SK-MEL-5 (cell line): ENCODE data around the gene CCNJL. TPM values are rescaled to one million over a fixed set of nuclear protein-coding genes. Genes with fewer than 3 reads are reported as not detected.
A peak's percentile ranks its signal among the peaks of the same experiment; 100 is the strongest.

Experiments
- DNase-seq: peaks from one replicate; pipeline ENCODE4 v3.0.0-alpha.2; 2016; ENCODE audit warnings: low read depth, low spot score
- in situ Hi-C: cut with HindIII; loops from 2 replicates; pipeline ENCODE4 v1.10.0; 2016; ENCODE audit warnings: low sequenced_read_pairs, high pct_unique_total_duplicates, low pct_unique_long_range_greater_than_20kb
- total RNA-seq: library from RNA; depleted of rRNA; stranded (reverse); fragments of >200 nt; shearing (Covaris generic); gene quantifications from 2 replicates; pipeline ENCODE4 v1.2.3, GENCODE V29; 2014

The CCNJL gene
- total RNA-seq, 1 experiment from 2014 or later: 3.2 TPM

DNA sequence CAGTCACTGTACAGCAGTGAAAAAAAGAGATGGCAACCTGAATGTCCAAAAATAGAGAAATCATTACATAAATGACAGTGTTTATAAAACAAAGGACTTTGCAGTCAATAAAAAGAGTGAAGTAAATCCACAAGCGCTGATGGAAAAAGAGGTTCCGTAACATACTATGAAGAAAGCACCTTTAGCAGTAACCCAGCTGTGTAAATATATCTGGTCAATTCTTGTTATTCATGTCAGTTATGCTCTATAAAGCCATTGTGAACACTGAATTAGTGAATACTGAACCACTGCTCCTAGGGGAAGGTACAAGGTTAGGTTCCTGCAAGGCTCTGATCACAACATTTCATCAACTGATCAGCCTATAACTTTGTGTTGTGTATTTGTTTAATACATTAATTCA lies 39.5 kb downstream of the CCNJL start:
- in situ Hi-C loops: no loop called here
- DNase-seq: no peak

DNA sequence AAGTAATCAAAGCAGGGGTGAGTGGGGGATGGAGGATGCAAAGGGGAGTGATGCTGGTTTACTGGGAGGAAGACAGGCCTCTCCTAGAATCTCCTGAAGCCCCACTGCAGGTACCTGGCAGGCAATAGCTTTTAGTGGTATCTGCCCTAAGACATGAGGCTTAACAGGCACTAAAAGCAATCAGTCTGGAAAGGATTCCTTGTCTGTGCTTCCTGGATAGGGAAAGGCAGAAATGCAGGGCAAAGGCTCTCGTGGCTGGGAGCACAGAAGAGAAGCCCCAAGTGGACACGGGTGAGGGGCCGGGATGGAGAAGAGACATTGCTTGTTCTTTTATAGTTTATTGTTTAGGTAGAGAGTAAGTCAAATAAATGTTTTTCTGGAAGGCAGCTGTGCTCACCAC lies 40.1 kb downstream of the CCNJL start:
- in situ Hi-C loops: no loop called here
- DNase-seq: no peak

DNA sequence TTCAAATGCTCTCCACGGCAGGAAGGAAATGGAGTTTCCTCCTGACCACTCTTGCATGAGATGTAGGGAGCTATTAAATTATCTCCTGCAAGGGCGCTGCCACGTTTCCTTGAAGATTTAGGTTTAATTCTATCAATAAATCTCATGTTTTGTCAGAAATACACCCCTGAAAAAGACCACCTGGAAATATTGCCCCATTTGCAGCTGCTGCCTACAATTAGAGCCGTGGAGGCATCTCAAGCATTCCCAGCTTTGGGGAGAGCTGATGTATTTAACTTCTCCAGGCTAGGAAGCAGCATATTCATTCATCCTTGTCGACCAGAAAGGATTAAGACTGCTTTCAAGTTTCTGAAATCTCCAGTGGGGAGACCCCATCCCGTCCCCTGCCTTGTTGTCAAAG lies 40.5 kb downstream of the CCNJL start:
- no peak for DNase-seq
- in situ Hi-C loops: no loop called here

DNA sequence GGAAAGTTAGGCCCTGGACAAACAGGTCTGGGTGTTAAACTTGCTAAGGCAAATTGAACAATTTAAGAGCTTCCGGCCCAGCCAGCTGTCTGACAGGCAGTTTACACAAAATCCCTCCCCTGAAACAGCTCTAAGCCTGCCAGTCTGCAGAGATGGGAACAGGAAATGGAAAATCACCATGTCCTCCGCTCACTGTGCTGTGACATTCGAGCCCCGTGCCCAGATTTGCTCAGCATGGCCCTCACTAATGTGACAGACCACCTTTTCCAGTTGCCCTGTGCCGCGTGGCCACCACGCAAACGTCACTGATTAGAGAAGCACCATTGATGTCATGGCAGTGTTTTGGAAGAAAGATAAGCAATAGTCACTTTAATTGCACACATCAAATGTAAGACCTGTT lies 41.0 kb downstream of the CCNJL start:
- in situ Hi-C loops: no loop called here
- DNase-seq: no peak

DNA sequence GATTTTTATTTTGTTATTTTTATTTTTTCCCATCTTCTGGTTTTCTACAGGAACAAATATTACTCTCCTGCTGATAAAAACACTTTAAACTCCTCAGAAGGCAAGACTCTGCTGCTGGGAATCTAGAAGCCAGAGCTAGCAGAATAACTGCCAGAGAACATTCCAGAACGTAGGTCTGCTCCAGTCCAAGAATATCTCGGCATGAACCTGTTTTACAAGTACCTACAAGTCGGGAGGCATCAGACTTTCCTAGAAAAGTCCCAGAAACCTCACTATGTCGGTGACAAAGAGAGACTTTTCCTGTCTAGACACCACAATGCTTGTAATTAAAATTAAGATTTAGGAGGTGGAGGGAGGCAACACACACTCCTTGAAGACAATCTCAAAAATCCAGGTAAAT lies 41.7 kb downstream of the CCNJL start:
- DNase-seq: no peak
- in situ Hi-C loops: no loop called here

DNA sequence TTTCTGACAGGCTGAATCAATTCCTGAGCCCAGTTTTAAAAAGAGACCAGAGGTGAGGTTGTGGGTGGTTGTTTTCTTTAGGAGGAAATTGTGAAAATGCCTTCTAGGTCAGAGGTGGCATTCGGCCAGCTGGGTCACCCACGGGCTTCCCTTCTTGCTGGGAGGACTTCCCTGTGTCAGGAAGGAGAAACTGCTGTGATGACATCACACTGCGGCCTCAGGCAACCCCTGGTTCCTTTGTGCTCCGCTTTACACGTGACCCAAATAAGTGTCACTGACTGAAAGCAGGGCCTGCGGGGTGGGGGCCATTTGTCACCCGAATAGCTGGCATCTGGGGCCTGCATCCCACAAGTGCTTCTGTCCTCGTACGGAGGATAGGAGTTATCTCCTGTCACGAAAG lies 43.3 kb downstream of the CCNJL start:
- in situ Hi-C loops: no loop called here

DNA sequence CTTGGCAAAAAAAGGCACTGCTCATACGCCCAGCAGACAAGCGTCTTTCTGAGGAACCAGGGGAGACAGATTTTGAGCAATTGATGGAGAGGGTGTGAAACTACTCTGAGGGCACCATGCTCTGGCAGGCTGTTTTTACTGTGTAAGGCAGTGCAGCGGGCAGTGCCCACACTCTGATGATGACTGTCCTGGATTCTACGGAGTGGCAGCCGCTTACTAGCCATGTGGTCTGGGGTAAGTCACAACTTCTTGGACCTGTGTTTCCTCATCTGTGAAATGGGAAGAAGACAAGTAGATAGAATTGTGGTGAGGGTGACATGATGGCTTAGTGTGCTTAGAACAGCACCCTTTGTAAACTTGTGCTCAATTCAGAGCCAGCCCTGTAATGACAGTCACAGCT lies 44.2 kb downstream of the CCNJL start:
- in situ Hi-C loops: no loop called here

More for the DNA sequence above, 43.3 kb downstream of the CCNJL start:
- DNase-seq: peak; percentile 2

DNA sequence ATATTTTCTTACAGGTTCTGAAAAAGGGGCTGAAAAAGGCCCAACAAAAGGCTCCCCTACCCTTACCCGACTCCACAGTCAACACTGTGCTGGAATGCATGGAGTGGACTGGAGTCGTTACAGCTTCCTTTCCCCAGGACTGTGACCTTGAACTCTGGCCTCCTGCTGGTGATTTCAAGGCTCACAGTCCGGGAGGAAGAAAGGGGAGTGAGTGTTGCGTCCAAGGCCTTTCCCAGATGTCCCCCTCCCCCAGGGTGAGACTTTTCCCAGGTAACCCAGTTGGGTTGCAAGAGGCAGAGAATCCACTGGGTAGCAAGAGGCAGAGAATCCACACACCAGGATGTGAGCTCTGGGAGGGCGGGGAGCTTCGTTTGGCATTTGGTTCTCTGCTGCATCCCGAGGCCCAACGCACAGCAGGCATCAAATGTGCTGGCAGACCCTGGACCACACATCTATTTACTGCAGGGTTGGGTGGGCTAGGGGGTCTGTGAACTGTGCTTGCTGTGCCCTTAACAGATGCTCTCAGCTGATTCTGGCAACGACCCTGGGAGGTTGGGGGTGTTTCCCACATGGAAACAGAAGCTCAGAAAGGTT lies 45.5 kb downstream of the CCNJL start:
- in situ Hi-C loops: no loop called here
- peak; percentile 14 for DNase-seq

More for the DNA sequence above, 44.2 kb downstream of the CCNJL start:
- no peak for DNase-seq

DNA sequence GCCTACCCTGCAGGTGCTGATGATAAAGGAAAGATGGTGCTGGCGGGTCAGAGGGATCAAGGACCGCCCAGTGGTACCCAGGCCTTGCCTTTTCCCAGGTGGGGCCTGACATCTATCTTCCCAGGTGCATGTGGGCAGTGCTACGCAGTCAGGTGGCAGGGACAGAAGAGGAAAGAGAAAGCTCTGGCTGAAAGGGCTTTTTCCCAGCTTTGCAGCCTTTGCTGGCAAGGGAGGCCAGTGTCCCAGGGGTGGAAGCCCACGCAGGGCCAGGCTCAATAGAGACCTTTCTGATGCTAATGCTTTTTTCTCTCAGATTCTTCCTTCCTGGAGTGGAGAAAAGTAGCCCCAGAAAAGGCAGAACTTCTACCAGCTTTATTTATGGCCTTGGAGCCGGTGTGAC lies 46.3 kb downstream of the CCNJL start:
- in situ Hi-C loops: no loop called here
- no peak for DNase-seq

DNA sequence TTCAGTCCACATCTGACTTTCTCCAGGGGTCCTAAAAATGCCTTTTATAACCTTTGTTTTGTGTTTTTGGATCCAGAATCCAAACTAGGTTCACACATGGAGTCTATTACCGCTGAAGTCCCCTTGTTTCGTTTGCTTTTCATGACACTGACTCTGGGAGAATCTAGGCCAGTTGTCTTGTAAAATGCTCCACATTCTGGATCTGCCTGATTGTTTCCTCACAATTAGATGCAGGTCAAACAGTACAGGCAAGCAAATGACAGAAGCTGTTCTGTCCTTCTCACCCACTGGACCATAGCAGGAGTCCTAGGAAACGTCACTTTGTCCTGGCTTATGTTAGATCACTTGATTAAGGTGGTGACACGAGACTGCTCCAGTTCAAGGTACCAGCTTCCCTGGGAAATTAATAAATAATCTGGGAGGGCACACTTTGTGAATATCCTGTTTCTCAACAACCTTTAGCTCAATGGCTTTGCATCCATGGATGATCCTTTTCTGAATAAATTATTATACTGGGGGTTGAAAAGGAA lies 49.0 kb downstream of the CCNJL start:
- in situ Hi-C loops: no loop called here
- no peak for DNase-seq

DNA sequence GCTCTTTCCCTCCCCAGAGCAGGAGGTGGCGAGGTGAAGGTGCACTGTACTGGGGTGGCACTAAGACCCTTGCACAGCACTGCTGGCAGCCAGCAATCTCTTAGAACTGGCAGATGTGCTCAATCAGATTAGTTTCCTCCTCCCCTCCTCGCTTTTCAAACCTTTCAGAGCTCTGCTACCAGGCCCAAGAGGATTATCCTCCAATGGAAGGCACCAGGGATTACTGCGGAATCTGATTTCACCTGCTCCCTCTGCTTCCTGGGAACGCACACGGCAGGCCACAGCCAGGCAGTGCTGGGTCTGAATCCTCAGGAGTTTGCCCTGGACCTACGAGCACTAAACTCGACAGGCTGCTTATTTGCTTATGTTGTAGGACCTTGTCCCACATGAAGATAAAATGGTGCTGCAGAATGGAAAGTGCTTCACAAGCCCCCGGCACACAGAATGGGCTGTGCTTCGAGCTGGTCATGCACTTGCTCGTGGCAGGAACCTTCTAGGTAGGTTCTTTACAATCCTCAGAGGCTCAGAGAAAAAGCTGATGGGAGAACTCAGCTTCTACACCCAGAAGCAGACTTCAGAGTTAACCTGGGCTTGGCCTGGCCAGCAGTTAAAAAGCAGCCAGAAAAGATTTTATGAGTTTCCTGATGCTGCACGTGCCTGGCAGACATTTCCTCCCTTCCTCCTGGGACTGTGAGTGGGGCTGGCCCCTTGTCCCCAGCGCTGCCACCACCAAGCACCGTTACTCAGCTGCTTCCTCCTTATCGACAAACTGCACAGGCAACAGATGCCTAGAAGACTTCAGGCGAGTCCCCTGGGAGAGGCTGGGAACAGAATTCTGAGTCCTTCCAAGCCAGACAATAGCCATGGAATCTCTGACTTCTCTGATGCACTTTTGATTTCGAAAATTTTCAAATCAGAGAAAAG lies 50.0 kb downstream of the CCNJL start:
- DNase-seq: no peak
- in situ Hi-C loops: no loop called here

DNA sequence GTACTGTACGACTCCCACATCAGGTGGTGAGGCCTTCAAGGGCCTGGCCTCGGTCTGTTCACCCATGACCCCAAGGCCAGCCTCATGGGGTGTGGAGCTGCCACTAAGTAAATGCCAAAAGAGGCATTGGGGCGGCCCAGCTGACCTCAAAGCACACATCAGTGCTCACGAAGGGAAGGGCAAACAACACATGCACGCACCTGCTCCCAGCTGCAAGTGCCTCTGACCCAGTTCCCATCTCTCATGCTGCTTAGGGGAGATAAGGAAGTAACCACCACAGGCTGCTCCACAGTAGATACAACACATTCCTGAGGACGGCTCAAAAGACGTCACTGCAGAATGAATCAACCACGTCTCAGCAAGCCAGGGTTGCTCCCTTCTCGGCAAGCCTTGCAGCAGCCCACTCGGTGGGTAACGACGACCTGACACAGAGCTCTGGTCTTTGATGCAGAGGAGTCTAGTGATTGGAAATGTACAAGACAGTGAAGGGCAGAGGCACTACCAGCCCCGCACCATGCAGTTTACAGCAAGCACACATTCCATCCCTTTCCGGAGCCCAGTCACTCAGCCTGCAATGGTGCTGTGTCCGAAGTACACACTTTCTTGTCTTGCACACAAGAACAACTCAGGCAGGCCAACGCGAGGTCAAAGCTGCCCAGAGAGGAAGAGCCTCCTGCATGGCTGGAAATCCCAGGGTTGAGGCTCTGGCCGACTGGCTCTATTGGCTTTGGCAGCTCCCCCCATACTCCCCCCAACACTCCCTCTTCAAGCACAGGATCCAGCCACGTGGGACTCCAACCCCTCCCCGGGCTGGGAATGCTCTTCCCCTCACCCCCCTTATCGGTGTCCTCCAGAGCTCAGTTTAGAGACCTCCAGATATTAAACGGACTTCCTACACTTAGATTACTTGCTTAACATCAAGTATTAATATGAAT lies 51.2 kb downstream of the CCNJL start:
- in situ Hi-C loops: no loop called here
- DNase-seq: no peak

DNA sequence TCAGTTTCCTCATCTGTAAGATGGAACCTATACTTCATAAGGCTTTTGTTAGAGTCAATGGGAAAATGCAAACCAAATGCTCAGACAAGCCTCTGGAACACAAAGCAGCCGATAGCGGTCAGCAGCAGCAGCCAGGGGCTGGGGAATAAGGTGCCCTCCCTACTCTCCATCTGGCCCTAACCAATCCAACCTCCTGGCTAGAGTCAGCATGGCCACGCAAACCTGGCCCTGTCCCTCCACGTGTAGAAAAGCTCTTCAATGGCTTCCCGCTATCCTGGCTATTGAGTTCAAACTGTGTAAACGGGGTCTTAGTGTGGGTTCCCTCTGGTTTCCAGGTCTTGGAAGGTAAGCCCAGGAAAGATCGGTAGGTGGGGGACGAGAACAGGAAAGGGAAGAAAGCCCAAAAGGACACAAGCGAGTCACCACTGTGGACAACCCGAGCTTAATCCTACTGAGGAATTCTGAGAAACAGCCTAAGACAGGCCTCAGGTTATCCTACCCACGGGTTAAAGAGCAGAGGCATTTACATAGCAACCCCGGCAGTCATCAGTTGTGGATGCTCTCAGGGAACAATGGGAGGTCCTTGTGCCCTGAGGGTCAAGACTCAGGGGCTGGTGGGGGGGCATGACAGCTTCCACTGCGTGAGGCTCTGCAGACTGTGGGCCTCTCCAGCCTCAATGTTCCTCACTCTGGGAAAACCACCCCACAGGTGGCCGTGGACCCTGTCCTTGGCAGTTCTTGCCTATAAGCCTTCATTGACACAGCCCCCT lies 52.2 kb downstream of the CCNJL start:
- DNase-seq: no peak
- in situ Hi-C loops: no loop called here

DNA sequence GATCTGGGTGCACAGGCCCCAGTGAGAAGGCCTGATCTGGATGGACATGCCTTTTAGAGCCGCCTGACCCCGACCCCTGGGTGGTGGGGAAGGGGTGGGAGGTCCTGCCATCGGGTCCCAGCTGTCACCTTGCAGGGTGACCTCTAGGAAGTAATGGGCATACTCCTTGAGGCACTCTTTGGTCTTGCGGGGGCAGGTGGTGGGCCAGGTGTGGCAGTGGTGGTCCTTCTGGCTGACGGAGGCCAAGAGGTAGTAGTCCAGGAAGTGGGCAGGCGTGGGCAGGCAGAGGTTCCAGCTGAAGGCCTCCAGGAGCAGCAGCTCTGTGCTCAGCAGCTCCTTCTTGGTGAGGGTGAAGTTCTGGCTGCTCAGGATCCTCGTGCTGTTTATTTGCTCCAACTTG lies 53.0 kb downstream of the CCNJL start:
- no peak for DNase-seq
- in situ Hi-C loops: no loop called here

DNA sequence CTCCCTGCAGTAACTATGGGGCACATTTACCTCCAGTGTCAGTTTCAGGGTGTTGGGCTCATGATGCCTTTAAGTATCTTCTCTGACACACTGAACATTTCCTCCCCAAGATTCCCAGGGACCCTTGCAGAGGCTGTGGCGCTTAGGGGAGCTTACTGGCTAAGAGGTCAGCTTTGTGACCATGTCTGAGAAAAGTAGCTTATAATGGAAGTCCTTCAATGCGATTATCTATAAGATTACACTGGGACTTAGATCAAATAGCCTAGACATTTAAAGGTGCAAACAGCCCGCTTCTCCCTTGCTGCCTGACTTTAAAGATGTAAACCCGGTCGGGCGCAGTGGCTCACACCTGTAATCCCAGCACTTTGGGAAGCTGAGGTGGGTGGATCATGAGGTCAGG lies 57.7 kb downstream of the CCNJL start:
- in situ Hi-C loops: no loop called here
- DNase-seq: no peak

DNA sequence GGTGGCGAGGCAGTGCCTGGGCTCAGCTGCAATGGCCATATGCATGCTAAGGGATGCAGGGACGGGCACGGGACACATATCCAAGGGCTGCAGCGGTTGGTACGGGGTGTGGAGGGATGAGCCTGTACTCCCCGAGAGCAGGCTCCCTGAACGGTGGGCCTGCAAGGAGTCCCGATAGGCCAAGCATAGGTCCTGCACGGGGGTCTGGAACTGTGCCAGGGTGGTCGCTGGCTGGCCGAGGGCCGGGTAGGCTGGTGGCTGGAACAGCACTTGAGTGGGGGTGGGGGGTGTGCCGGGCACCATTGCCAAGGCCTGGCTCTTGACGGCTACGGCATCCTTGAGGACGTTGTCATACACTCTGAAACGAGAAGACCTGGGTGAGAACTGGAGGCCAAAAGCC lies 58.9 kb downstream of the CCNJL start:
- DNase-seq: no peak
- in situ Hi-C loops: no loop called here

DNA sequence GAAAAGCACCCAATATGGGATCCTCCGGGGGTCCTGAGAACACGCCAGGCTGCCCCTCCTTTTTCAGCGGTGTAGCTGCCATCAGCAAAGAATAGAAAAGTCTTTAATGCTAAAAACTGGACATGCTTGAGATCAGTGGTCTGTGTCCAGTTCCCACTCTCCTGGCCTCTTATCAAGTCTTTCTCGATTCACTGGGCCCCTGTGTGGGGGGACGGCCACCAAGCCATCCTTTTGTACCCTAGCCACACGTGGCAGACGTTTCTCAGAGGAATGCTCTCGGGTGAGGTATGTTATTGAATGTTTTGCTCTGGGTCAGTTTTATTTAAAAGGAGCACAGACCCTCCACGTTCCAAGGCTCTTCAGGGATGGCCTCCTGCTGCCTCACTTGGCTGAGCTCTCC lies 59.4 kb downstream of the CCNJL start:
- no peak for DNase-seq
- in situ Hi-C loops: no loop called here
